GM12874 (cell line): ENCODE results near the gene CHKA.

Experiments
- CTCF ChIP-seq: IDR thresholded peaks from 2 replicates; pipeline ENCODE4 v1.5.1; 2011; ENCODE audit warnings: low read depth, mild to moderate bottlenecking, control low read depth, low read length, moderate library complexity; ENCODE audit not compliant: insufficient read depth

CHKA gene

GRCh38 chr11:68004551-68005335, 116.4 kb downstream of the CHKA start:
- no peak for TF ChIP-seq CTCF

- no peak for TF ChIP-seq CTCF
Observed at GRCh38 chr11:68003846-68004550, 117.2 kb downstream of the CHKA start, which contains the start of gene UNC93B1. Gene UNC93B1 (minus strand): TSS chr11:68004097. CDS start chr11:68004043, 54 bp downstream.

GRCh38 chr11:68002938-68003845, 118.0 kb downstream of the CHKA start:
- no peak for TF ChIP-seq CTCF
